ENCODE measurements around the gene LPGAT1.
"Not testable (repeated sequence)": the region's sequence is repeated elsewhere in the genome, so short reads cannot be mapped to it uniquely, and the experiment has no call there.

Gene LPGAT1

DNA sequence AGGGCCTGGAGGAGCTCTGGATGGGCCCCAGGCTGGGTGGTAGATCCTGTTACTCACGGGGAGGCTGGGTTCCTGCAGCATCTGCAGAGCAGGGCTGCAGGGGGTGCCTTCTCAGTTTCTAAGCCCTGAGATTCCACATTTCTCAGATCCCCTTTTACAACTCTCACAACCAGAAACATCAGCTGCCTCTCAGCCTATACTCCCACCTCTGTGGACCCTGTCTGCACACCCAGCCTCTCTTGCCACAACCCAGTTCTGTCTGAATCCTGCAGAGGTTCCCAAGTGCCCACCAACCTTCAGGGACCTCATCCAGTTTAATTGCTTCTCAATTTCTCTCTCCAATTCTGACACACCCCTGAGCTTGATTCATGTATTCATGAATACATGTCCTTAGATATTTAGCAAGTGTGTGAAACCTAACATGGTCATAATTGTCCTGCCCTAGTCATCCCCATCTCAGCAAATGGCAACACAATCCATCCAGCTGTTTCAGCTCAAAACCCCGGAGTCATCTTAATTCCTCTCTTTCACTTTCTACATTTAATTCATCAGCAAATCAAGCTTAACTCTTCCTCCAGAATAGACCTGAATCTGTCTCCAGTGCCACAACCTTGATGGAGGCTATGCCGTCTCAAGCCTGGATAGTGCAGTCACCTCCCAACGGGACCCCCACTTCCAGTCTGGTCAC lies 98.1 kb downstream of the LPGAT1 start:
- DNase-seq: no peak

- DNase-seq: no peak
Observed at GRCh38 chr1:211731456-211732292, 98.9 kb downstream of the LPGAT1 start.

DNA sequence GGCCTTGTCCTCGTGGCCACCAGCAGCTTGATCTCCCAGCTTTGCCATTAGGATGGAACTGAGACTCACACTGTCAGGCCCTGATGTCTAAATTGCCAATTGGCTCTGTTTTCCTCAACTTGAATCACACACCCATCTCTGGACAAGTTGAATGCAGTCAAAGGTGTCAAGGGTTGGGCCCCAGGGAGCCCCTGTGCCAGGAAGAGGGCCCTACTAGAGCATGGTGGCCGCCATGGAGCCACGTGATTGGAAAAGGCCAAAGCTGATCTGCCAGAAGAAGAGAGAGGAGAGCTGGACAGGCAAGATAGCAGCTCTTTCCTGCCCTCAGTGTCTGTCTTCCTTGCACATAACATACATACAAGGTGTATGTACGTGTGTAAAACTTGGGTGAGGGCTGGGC lies 100.2 kb downstream of the LPGAT1 start:
- DNase-seq: no peak

GRCh38 chr1:211729238-211729637 lies 101.3 kb downstream of the LPGAT1 start:
- no peak for DNase-seq

- no peak for DNase-seq
Observed at GRCh38 chr1:211726467-211726995, 104.0 kb downstream of the LPGAT1 start.

DNA sequence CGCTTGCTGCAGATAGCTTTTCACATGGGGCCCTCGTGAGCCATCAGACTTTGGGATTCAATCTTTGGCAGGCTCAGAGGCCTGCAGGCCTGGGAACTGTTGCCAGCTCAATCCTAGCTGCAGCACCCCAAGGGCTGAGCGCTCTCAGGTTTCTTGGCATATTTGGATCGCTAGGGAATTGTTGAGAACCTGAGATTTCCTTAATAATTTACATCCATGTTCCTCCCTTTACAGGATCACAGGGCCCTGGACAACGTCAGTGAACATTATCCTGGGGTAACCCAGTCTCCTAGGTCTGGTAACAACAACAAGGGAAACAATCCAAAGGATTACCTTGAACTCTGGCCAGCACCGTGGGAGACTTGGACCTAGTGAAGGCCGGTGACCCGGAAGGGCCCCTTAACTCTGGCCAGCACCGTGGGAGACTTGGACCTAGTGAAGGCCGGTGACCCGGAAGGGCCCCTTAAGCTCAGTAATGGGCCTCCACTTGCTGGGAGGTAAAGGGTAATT lies 105.8 kb downstream of the LPGAT1 start:
- DNase-seq: no peak

GRCh38 chr1:211723273-211723672 lies 107.3 kb downstream of the LPGAT1 start:
- DNase-seq: no peak

GRCh38 chr1:211722277-211723175 lies 108.0 kb downstream of the LPGAT1 start:
- no peak for DNase-seq

GRCh38 chr1:211716555-211716954 lies 114.0 kb downstream of the LPGAT1 start:
- not testable (repeated sequence) for DNase-seq

DNA sequence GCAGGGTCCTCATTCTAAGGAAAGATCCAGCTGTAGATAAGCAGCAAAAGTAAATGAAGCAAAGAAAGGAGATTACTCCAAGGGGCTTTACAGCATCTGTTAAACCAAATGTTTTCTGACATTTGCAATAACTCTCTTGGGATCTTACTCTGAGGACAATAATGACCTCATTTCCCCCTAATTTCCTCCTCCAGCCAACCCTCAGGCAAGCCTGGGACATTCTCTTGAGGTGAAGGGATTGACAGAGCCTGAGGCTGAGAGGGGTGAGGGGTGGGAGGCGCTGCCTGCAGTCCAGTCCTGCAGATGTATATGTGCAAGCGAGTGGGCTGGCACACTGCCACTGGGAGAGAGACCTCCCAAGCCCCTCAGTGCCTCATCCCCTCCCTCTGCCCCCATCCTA lies 114.6 kb downstream of the LPGAT1 start:
- no peak for DNase-seq

DNA sequence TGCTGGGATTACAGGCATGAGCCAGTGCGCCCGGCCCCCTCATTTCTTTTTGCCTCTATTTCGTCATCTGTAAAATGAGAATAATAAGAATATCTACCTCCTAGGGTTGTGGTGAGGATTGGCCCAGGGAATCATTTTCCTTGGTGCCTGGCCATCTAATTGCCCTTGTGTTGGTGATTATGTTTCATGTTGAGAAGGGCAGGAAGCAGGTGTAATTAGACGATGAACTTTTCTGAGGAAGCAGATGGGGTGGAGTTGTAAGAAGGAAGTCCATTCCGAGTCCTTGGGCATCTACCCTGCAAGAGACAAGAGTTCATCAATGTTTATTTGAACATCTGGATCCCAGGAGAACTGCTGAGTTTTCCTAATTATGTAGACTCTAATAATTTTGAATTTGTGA lies 116.4 kb downstream of the LPGAT1 start:
- no peak for DNase-seq

GRCh38 chr1:211713231-211713630 lies 117.3 kb downstream of the LPGAT1 start:
- DNase-seq: no peak

DNA sequence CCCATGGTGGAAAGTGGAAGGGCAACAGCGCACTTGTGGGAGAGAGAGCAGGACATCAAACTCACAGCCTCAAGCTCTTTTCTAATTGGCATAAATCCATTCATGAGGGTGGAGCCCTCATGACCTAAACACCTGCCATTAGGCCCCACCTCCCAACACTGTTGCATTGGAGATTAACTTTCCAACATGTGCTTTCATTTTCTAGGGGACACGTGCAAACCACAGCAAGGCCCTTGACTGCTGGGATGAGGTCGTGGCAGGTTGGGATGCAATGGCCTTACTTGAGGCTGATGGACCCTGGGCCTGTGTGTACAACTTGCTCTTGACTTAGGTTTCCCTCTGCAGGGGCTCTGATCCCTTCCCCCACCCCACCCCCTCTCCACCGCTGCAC lies 119.3 kb downstream of the LPGAT1 start:
- no peak for DNase-seq

GRCh38 chr1:211710566-211711314 lies 119.8 kb downstream of the LPGAT1 start:
- no peak for DNase-seq

DNA sequence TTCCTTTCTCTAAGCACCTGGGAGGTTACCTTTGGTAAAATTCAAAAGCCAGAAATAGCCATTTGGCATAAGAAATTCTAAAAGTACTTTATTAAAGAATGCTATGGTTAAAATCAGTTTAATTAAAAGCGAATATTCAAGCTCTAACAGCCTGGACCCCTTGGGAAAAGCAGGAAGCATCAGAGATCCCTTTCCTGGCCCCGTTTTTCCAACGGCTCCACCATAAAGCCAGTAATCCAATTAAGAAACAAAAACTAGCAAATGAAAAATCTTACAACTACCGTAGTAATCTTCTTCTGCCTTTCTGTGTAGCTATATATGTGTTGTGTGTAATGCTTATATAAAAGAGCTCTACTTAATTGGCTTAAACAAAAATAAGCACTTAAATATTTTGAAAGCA lies 121.6 kb downstream of the LPGAT1 start:
- DNase-seq: no peak

GRCh38 chr1:211708006-211708405 lies 122.6 kb downstream of the LPGAT1 start:
- DNase-seq: no peak

- no peak for DNase-seq
Observed at GRCh38 chr1:211705467-211706091, 125.0 kb downstream of the LPGAT1 start.

DNA sequence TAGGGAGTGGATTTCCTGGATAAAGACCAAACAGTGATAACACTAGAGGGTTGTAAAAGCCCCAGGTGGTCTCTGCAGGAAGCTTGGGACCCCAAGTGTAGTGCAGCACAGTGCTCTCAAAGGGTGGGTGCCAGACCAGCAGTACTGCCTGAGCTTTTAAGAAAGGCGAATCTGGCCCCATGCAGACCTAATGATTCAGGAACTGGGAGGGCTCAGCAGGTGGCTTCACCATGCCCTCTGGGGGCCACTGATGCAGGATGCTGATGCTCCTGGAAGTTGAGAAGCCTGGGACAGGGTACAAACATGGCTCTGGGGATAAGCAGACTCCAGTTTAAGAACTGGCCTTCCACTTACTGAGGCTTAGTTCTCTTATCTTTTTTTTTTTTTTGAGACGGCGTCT lies 126.0 kb downstream of the LPGAT1 start:
- no peak for DNase-seq

DNA sequence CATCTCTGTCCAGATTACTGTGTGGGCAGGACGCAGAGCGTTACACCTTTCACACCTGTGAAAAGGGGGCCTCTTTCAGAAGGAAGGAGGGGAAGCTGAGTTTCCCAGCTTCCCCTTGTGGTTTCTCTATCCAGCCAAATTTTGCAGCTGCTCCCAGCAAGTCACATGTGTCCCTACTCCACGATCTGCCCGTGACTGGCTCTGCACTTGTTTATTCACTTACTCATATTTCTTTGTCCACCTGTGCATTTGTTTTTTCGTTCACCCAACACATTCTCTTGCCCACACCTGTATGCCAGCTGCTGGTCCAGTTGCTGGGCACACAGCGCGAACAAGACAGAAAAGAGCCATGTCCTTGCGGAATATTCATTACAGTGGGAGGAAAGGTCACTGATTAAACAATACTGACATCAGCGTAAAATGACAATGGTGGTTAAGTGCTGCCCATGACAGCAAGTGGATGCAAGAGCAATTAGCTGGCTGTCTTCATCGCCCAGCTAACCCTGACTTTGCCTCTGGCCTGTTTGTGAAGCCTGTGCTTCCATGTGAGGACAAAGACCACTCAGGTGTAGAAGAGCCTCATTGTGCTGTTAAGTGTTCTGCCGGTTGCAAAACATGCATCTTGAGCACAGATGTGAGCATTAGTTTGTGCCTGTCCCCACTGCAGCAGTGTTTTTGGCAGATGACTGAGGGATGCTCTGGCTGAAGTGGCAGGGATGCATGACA lies 126.6 kb downstream of the LPGAT1 start:
- no peak for DNase-seq

GRCh38 chr1:211701733-211702132 lies 128.8 kb downstream of the LPGAT1 start:
- no peak for DNase-seq

GRCh38 chr1:211699059-211699458 lies 131.5 kb downstream of the LPGAT1 start:
- no peak for DNase-seq
